Measurements from ENCODE around the gene ITPRIP. TPM values are rescaled to one million over a fixed set of nuclear protein-coding genes. Genes with fewer than 3 reads are reported as not detected.

ITPRIP gene
- total RNA-seq, result 10 to 100 TPM; 22.3 to 51.4 TPM
- polyA plus RNA-seq, result 10 to 100 TPM in 1 of 2 donors, 1 to 10 TPM in 1; 4.3 to 15.5 TPM
- long read RNA-seq, donor 1, full-length matches to known transcripts, result 16 of 86 reads
- long read RNA-seq, donor 1, partial matches to known transcripts, result 0 of 86 reads
- long read RNA-seq, donor 1, other reads (novel, unspliced or antisense), result 70 of 86 reads
- long read RNA-seq, donor 2, full-length matches to known transcripts, result 10 of 25 reads
- long read RNA-seq, donor 2, partial matches to known transcripts, result 0 of 25 reads
- long read RNA-seq, donor 2, other reads (novel, unspliced or antisense), result 15 of 25 reads

GRCh38 chr10:104337985-104338735, at the start of gene ITPRIP:
Gene ITPRIP, minus strand, starts transcription at chr10:104338465. Its CDS starts 22,414 bp downstream, at chr10:104316051.
- Histone ChIP-seq H3K9me3 (ENCODE audit: control insufficient read depth, low read length) (no peaks in the 10 kb centered on the region), H3K27ac (ENCODE audit: low read depth in 1 of 2, low read length in 2 of 2) (peak within 1 kb of the TSS; percentile 92 to 98), H3K36me3 (ENCODE audit: control insufficient read depth in 1 of 2, insufficient read depth in 2 of 2, low read length in 1 of 2) (no peaks in the 10 kb centered on the region), H3K27me3 (ENCODE audit: control insufficient read depth in 1 of 2, insufficient read depth in 2 of 2, low read length in 1 of 2) (no peaks in the 10 kb centered on the region), H3K4me1 (ENCODE audit: control insufficient read depth in 1 of 2, insufficient read depth in 2 of 2, low read length in 2 of 2) (peaks cover 0 to 2% of the 10 kb centered on the region in 2 donors), H3K4me3 (ENCODE audit: low read length in 2 of 2) (peak within 1 kb of the TSS; percentile 62 to 77)
- DNase-seq (peak; percentile 91), ATAC-seq (ENCODE audit: low FRiP score) (peak; percentile 92)
- intact Hi-C loops (cut with DNase I), result loop anchor here (2.0 to 5.0 kb wide), 3 partner anchors 29 to 421 kb away; partner anchors contain the start of gene STN1 (in 1 of the 2)
- WGBS, 2 donors, result 0 to 1% methylated on average over 58 to 70 of the region's 70 CpGs

- Histone ChIP-seq H3K4me1 (ENCODE audit: control insufficient read depth in 1 of 2, insufficient read depth in 2 of 2, low read length in 2 of 2) (no peaks in the 10 kb centered on the region), H3K27ac (ENCODE audit: low read depth in 1 of 2, low read length in 2 of 2) (no peak overlapping the region), H3K4me3 (ENCODE audit: low read length in 2 of 2) (no peak overlapping the region), H3K9me3 (ENCODE audit: control insufficient read depth, low read length) (peaks cover 2% of the 10 kb centered on the region), H3K27me3 (ENCODE audit: control insufficient read depth in 1 of 2, insufficient read depth in 2 of 2, low read length in 1 of 2) (peaks cover 0 to 2% of the 10 kb centered on the region in 2 donors), H3K36me3 (ENCODE audit: control insufficient read depth in 1 of 2, insufficient read depth in 2 of 2, low read length in 1 of 2) (no peaks in the 10 kb centered on the region)
- 67 to 68% methylated on average over 6 of the region's 6 CpGs for WGBS, 2 donors
- ATAC-seq (ENCODE audit: low FRiP score) (no peak), DNase-seq (no peak)
- intact Hi-C loops (cut with DNase I), result no loop called here
Measured at GRCh38 chr10:104387130-104387888, 49.0 kb upstream of the ITPRIP start.

DNA sequence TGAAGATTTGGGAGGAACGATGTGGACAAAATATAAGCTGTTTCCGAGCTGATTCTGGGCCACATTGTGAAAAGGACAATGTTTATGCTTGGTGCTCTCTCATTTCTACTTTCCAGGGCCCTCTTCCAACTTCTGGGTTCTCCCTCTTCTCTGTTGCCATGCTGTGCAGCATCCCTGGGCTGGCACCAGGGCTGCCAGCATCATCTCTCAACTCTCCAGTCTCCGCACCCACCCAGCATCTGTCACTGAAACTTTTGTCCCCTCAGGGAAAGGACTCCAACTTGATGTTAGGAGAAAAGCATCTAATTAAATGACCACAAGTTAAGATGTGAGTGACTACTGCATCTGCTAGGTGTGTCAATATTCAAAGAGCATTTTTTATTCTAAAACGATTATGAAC, 42.1 kb upstream of the ITPRIP start:
- intact Hi-C loops (cut with DNase I), result no loop called here
- ATAC-seq (ENCODE audit: low FRiP score), result no peak
- no peaks in the 10 kb centered on the region for H3K36me3 ChIP-seq (ENCODE audit: control insufficient read depth in 1 of 2, insufficient read depth in 2 of 2, low read length in 1 of 2)
- H3K27me3 ChIP-seq (ENCODE audit: control insufficient read depth in 1 of 2, insufficient read depth in 2 of 2, low read length in 1 of 2), result peaks cover 0 to 2% of the 10 kb centered on the region in 2 donors
- no peak for DNase-seq
- H3K27ac ChIP-seq (ENCODE audit: low read depth in 1 of 2, low read length in 2 of 2), result no peak overlapping the region
- no peaks in the 10 kb centered on the region for H3K4me1 ChIP-seq (ENCODE audit: control insufficient read depth in 1 of 2, insufficient read depth in 2 of 2, low read length in 2 of 2)
- no peak overlapping the region for H3K4me3 ChIP-seq (ENCODE audit: low read length in 2 of 2)
- 70 to 83% methylated on average over 4 of the region's 4 CpGs for WGBS, 2 donors
- H3K9me3 ChIP-seq (ENCODE audit: control insufficient read depth, low read length), result no peaks in the 10 kb centered on the region

GRCh38 chr10:104376784-104377300, 38.6 kb upstream of the ITPRIP start:
- WGBS, 2 donors, result 72 to 76% methylated on average over 4 of the region's 4 CpGs
- Histone ChIP-seq H3K27me3 (ENCODE audit: control insufficient read depth in 1 of 2, insufficient read depth in 2 of 2, low read length in 1 of 2) (peaks cover 0 to 2% of the 10 kb centered on the region in 2 donors), H3K4me3 (ENCODE audit: low read length in 2 of 2) (no peak overlapping the region), H3K36me3 (ENCODE audit: control insufficient read depth in 1 of 2, insufficient read depth in 2 of 2, low read length in 1 of 2) (no peaks in the 10 kb centered on the region), H3K9me3 (ENCODE audit: control insufficient read depth, low read length) (no peaks in the 10 kb centered on the region), H3K27ac (ENCODE audit: low read depth in 1 of 2, low read length in 2 of 2) (no peak overlapping the region), H3K4me1 (ENCODE audit: control insufficient read depth in 1 of 2, insufficient read depth in 2 of 2, low read length in 2 of 2) (no peaks in the 10 kb centered on the region)
- DNase-seq, result no peak
- no peak for ATAC-seq (ENCODE audit: low FRiP score)
- intact Hi-C loops (cut with DNase I), result no loop called here

GRCh38 chr10:104374591-104374990, 36.3 kb upstream of the ITPRIP start:
- 68 to 74% methylated on average over 1 of the region's 1 CpG for WGBS, 2 donors

DNA sequence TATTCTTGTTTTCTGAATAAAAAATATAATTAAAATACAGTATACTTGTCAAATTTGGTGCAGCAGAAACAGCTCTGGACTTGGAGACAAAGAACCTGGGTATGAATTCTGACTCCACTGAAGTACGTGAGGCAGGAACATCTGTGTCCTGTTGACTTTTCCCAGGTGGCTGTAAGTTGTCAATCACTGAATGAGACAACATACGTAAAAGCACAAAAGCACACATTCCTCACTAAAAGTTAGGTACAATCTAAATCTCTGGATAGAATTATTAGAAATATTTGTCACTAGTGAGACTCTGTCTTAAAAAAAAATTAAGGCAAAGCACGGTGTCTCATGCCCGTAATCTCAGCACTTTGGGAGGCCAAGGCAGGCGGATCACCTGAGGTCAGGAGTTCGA, 33.5 kb upstream of the ITPRIP start:
- no peak overlapping the region for H3K4me3 ChIP-seq (ENCODE audit: low read length in 2 of 2)
- no peak for DNase-seq
- 89% methylated on average over 6 of the region's 6 CpGs for WGBS, 2 donors
- peaks cover 2% of the 10 kb centered on the region for H3K9me3 ChIP-seq (ENCODE audit: control insufficient read depth, low read length)
- no peak overlapping the region for H3K27ac ChIP-seq (ENCODE audit: low read depth in 1 of 2, low read length in 2 of 2)
- intact Hi-C loops (cut with DNase I), result no loop called here
- H3K36me3 ChIP-seq (ENCODE audit: control insufficient read depth in 1 of 2, insufficient read depth in 2 of 2, low read length in 1 of 2), result no peaks in the 10 kb centered on the region
- no peak for ATAC-seq (ENCODE audit: low FRiP score)
- no peaks in the 10 kb centered on the region for H3K4me1 ChIP-seq (ENCODE audit: control insufficient read depth in 1 of 2, insufficient read depth in 2 of 2, low read length in 2 of 2)
- H3K27me3 ChIP-seq (ENCODE audit: control insufficient read depth in 1 of 2, insufficient read depth in 2 of 2, low read length in 1 of 2), result peaks cover 0 to 2% of the 10 kb centered on the region in 2 donors

More at GRCh38 chr10:104374591-104374990, 36.3 kb upstream of the ITPRIP start:
- no peak overlapping the region for H3K27ac ChIP-seq (ENCODE audit: low read depth in 1 of 2, low read length in 2 of 2)
- ATAC-seq (ENCODE audit: low FRiP score) (no peak), DNase-seq (no peak)
- H3K9me3 ChIP-seq (ENCODE audit: control insufficient read depth, low read length), result peaks cover 2% of the 10 kb centered on the region
- H3K4me3 ChIP-seq (ENCODE audit: low read length in 2 of 2), result no peak overlapping the region
- H3K27me3 ChIP-seq (ENCODE audit: control insufficient read depth in 1 of 2, insufficient read depth in 2 of 2, low read length in 1 of 2), result peaks cover 0 to 2% of the 10 kb centered on the region in 2 donors
- no peaks in the 10 kb centered on the region for H3K4me1 ChIP-seq (ENCODE audit: control insufficient read depth in 1 of 2, insufficient read depth in 2 of 2, low read length in 2 of 2)
- H3K36me3 ChIP-seq (ENCODE audit: control insufficient read depth in 1 of 2, insufficient read depth in 2 of 2, low read length in 1 of 2), result no peaks in the 10 kb centered on the region
- intact Hi-C loops (cut with DNase I), result no loop called here

DNA sequence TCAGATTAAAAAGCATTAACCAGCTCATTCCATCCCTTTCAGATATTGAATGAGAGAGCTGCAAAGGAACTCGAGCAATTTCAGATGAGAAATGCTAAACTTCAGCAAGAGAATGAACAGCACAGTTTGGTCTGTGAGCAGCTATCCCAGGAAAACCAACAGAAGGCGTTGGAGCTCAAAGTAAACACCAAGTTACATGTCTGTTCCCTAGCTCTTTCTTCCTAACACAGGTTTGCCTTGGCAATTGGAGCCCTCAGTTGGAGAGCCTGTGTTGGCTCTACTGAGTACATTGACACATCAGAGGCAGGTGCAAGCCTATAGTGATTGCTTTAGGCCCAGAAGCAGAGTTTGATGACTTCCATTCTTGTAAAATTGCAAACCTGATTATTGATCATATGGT, 30.1 kb upstream of the ITPRIP start:
- no peaks in the 10 kb centered on the region for H3K4me1 ChIP-seq (ENCODE audit: control insufficient read depth in 1 of 2, insufficient read depth in 2 of 2, low read length in 2 of 2)
- H3K9me3 ChIP-seq (ENCODE audit: control insufficient read depth, low read length), result peaks cover 5% of the 10 kb centered on the region
- H3K27ac ChIP-seq (ENCODE audit: low read depth in 1 of 2, low read length in 2 of 2), result no peak overlapping the region
- ATAC-seq (ENCODE audit: low FRiP score) (no peak), DNase-seq (no peak)
- intact Hi-C loops (cut with DNase I), result no loop called here
- H3K27me3 ChIP-seq (ENCODE audit: control insufficient read depth in 1 of 2, insufficient read depth in 2 of 2, low read length in 1 of 2), result peaks cover 0 to 2% of the 10 kb centered on the region in 2 donors
- no peak overlapping the region for H3K4me3 ChIP-seq (ENCODE audit: low read length in 2 of 2)
- no peaks in the 10 kb centered on the region for H3K36me3 ChIP-seq (ENCODE audit: control insufficient read depth in 1 of 2, insufficient read depth in 2 of 2, low read length in 1 of 2)
- 44 to 45% methylated on average over 2 of the region's 2 CpGs for WGBS, 2 donors

- no peak for ATAC-seq (ENCODE audit: low FRiP score)
- Histone ChIP-seq H3K9me3 (ENCODE audit: control insufficient read depth, low read length) (peaks cover 5% of the 10 kb centered on the region), H3K27ac (ENCODE audit: low read depth in 1 of 2, low read length in 2 of 2) (no peak overlapping the region), H3K27me3 (ENCODE audit: control insufficient read depth in 1 of 2, insufficient read depth in 2 of 2, low read length in 1 of 2) (no peaks in the 10 kb centered on the region), H3K4me3 (ENCODE audit: low read length in 2 of 2) (no peak overlapping the region), H3K36me3 (ENCODE audit: control insufficient read depth in 1 of 2, insufficient read depth in 2 of 2, low read length in 1 of 2) (no peaks in the 10 kb centered on the region), H3K4me1 (ENCODE audit: control insufficient read depth in 1 of 2, insufficient read depth in 2 of 2, low read length in 2 of 2) (no peaks in the 10 kb centered on the region)
- intact Hi-C loops (cut with DNase I), result no loop called here
- 61 to 66% methylated on average over 8 of the region's 8 CpGs for WGBS, 2 donors
- DNase-seq, result no peak
Measured at GRCh38 chr10:104367904-104368303, 29.6 kb upstream of the ITPRIP start.
